Stimulated activated CD4-positive, alpha-beta T cell treated with anti-CD3 and anti-CD28 coated beads, Interleukin-12 subunit alpha, Interleukin-12 subunit beta, amount 100 ng/mL, for 48 hours (primary cell): Measurements from ENCODE around the gene EARS2.
"Not testable (repeated sequence)": the region's sequence is repeated elsewhere in the genome, so short reads cannot be mapped to it uniquely, and the experiment has no call there.

ENCODE experiments used
- DNase-seq, 3 donors: peaks; one replicate each; pipeline ENCODE4 v3.0.0-alpha.2; 2020; ENCODE audit warnings: low read depth in 2 of 3, low spot score in 1 of 3

The EARS2 gene

DNA sequence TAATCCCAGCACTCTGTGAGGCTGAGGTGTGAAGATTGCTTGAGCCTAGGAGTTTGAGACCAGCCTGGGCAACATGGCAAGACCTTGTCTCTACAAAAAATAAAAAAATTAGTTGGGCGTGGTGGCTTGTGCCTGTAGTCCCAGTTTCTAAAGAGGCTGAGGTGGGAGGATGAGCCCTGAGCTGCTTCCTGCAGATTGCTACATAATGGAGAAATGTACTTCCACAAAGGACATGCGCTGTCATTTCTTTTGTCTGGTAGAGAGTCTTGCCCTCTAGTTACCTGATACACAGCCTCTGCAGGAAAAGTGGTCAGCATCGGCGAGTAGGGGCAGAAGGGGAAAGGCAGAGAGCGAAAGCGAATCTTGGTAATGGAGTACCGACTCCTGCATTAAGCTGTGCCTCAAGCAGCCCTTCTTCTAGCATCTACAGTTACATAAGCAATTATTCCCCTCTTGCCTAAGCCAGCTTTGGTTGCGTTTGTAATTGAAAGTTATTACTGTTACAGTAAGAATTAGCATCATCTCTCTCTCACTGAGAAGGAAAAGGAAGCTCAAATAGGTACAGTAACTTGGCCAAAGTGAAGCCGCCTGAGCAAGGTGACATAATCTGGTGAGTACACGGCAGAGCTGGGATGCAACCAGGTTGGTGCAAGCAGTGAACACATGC is 28.4 kb downstream of the EARS2 start:
- DNase-seq: no peak

DNA sequence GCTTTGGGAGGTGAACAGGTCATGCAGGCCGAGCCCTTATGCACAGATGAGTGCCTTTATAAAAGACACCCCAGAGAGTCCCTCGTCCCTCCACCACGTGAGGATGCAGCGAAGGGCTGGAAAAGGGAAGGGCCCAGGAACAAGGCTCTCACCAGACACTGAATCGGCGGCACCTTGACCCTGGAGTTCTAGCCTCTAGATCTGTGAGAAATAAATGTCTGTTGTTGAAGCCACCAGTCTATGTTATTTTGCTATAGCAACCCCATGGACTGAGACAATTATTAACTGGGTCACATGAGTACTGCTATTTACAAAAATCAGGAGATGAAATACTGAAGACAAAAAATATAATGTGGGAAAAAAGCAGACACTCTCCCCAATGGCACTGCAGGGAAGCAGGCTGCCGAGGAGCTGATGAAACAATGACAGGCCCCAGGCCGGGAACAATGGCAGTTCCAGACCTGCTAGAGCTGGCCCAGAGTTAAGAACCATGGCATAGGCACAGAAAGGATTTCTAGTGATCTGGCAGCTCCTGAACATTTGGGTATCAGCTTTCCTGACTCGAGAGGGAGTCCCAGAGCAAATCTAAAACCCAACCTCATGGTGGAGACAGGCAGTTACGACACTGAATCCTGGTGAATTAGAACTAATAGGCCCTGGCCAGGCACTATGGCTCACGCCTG is 29.0 kb downstream of the EARS2 start:
- no peak for DNase-seq

DNA sequence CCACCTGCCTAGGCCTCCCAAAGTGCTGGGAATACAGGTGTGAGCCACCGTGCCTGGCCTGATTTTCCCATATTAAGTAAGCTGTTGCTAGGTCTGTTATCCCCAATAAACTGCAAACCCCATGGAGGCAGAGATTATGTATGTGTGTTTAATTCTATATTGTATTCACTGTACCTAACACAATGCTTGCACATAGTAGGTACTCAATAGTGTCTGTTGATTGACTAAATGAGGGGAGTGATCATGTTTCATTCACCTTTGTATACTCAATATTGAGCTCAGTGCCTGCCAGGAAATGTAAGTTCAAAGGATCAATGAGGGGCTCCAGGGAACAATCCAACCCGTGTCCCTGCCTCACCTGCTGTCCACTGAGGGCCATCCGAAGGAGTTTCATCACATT is 32.3 kb downstream of the EARS2 start:
- DNase-seq: no peak

- DNase-seq: no peak
Measured at GRCh38 chr16:23523876-23524385, 33.2 kb downstream of the EARS2 start.

GRCh38 chr16:23523321-23523720 is 33.8 kb downstream of the EARS2 start:
- no peak for DNase-seq

GRCh38 chr16:23521965-23522364 is 35.2 kb downstream of the EARS2 start:
- no peak for DNase-seq

DNA sequence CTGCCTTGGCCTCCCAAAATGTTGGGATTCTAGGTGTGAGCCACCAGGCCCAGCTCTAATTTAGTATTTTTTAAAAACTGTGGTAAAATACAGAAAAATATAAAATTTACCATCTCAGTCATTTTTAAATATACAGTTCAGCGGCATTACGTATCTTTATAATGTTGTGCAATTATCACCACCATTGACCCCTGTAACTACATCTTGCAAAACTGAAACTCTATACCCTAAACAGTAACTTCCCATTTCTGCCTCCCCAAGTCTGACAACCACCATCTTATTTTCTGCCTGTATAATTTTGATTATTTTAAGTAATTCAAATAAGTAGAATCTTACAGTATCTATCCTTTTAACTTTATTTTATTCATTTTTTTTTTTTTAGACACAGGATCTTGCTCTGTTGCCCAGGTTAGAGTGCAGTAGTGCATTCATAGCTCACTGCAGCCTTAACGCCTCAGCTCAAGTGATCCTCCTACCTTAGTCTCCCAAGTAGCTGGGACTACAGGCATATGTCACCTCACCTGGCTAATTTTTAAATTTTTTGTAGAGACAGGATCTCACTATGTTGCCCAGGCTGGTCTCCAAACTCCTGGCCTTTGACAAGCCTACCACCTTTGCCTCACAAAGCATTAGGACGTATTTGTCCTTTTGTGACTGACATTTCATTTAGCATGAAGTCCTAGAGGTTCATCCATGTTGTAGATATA is 36.0 kb downstream of the EARS2 start:
- DNase-seq: no peak

- DNase-seq: no peak
Measured at GRCh38 chr16:23520500-23520899, 36.6 kb downstream of the EARS2 start.

- DNase-seq: no peak
Measured at GRCh38 chr16:23519282-23519681, 37.9 kb downstream of the EARS2 start.

DNA sequence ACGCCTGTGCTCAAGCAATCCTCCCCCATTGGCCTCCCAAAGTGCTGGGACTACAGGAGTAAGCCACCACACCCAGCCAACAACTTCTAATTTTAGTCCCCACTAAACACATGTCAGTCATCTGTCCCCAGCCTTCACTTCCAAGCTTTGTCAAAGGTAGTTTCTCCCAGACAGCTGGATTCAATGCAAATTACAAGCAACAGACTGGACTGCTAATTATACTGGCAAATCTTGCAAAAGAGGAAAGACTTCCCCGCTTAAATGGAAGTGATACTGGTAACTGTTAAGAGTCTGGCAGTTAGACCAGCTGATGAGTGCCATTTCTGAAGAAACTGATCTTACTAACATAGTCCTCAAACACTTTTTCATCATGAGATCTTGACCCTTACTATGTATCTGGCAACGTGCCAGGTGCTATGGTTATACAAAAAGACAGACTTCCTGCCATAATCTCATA is 38.7 kb downstream of the EARS2 start:
- DNase-seq: no peak

DNA sequence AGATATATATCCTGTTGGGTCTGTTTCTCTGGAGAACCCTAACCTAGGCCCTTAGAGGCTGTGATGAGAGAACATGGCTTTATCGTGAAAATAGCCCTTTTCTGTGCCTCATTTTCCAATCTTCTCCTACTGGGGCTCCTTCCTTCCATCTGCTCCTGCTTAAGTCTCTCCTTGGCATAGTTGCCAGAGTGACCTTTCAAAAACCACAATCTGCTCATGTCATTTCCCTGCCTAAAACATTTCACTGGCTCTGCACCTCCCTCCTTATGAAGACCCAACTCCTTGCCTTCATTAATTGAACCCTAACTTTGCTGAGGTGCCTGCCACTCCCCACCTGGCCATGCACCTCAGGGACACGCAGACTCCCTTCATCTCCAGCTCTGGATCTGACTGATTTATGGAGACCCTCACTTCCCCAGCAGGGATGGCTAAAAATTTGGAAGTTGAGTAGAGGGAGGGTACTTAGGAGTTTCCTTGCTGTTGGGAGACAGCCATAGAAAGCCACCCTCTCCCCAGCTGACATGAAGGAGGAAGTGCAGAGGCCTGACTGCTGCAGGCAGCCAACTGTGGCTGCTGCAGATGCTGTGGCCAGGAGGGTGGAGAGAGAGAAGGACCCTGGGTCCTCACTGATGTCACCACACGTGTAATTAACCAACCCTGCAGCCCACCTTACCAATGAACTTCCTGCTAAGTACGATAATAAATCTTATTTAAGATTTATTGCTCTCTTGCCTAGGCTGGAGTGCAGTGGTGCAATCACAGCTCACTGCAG is 40.6 kb downstream of the EARS2 start:
- DNase-seq: no peak

DNA sequence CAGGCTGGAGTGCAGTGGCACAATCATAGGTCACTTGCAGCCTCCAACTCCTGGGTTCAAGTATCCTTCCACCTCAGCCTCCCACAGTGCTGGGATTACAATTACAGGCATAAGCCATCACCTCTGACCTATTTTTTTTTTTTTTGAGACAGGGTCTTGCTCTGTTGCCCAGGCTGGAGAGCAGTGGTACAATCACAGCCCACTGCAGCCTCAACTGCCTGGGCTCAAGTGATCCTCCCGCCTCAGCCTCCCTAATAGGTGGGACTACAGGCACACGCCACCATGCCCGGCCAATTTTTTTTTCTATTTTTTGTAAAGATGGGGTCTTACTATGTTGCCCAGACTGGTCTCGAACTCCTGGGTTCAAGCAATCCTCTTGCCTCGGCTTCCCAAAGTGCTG is 41.3 kb downstream of the EARS2 start:
- DNase-seq: no peak

- peak in 1 of 3 donors; percentile 15 for DNase-seq
Measured at GRCh38 chr16:23514381-23515152, 42.6 kb downstream of the EARS2 start.

GRCh38 chr16:23512168-23512695 is 44.9 kb downstream of the EARS2 start:
- no peak for DNase-seq

DNA sequence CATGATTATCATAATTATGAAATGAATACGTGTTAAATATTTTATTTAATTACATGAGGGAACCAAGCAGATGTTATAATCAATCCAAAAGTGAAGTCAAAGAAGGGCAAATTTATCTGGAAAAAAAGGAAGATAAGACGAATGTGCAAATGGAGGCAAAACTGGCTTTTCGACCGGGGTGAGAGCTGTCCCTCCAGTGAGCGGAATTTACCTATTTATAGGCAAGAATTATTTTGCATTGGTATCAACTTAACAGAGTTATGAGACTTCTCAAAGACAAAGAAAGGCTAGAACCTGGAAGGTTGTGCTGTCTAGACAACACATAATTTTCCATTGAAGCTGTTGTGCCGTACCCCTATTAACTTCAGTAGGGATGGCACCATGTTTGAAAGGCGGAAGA is 45.4 kb downstream of the EARS2 start:
- no peak for DNase-seq

DNA sequence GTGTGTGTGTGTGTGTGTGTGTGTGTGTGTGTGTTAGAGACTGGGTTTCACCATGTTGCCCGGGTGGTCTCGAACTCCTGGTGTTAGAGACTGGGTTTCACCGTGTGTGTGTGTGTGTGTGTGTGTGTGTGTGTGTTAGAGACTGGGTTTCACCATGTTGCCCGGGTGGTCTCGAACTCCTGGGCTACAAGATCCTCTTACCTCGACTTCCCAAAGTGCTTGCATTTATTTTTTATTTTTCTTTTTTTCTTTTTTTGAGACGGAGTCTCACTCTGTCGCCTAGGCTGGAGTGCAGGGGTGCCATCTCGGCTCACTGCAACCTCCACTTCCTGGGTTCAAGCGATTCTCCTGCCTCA is 46.3 kb downstream of the EARS2 start:
- not testable (repeated sequence) for DNase-seq

GRCh38 chr16:23510164-23510914 is 46.8 kb downstream of the EARS2 start, which contains the start of gene GGA2:
GGA2 (minus strand) TSS chr16:23510494; CDS start chr16:23510411, 83 bp downstream.
- DNase-seq: peak; percentile 63 to 72 (median 71)

DNA sequence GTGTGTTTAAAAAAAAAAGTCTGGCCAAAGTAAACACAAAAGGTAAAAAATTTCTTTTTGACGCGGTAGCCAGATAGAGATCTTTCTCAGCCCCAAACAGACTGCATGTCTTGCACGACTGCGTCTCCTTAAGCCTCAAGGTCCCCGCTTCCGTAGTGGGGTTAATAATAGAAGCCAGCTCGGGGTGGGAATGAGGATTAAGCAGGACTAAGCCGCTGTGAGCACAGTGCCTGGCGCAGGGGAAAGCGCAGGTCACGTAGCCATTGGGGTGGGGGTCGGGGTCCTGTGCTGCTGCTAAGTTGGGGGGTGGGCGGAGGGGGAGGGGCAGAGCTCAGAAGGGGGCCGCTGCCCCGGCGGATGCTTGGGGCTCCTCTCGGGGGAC is 47.4 kb downstream of the EARS2 start:
- DNase-seq: peak in 1 of 3 donors; percentile 10

- DNase-seq: no peak
Measured at GRCh38 chr16:23509441-23509754, 47.8 kb downstream of the EARS2 start.
